ENCODE data around the gene ING2. TPM values are rescaled to one million over a fixed set of nuclear protein-coding genes. Genes with fewer than 3 reads are reported as not detected.
A peak's percentile ranks its signal among the peaks of the same experiment; 100 is the strongest.
"Not testable (repeated sequence)": the region's sequence is repeated elsewhere in the genome, so short reads cannot be mapped to it uniquely, and the experiment has no call there.

Gene ING2
- polyA plus RNA-seq, 1 experiment = 4.4 TPM

DNA sequence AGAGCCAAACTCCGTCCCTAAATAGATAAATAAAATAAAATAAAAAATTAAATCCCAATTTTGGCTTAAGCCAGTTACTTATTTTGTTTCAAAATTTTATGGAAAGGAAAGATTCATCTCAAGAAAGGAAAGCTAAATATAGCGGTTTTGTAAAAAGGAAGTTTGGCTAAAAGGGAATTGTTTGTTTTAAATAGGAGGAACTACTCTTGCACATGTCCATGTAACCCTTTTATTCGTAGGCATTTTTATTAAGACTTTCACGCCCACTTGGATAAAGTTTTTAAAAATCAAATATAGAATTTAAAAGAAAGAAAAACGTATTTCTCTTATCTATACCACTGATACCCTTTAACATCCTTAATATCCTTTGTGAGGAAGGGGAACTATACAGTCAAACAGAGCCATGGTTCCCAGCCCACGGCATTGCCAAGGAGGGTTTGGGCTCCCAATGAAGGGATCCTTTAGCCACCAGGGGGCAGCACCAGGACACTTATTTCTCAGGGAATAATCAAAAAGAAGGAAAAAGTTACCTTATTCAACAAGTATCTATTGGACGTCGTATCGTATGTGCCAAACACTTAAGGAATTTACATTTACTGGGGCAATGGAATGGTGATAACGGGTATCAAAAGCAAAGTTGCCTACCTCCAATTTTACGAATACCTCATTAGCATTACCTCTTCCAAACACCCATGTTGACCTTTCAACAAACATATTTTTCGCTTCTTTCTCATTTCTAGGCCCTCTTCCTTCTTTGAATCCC is 32.7 kb upstream of the ING2 start:
- H3K27me3 ChIP-seq (ENCODE audit: control insufficient read depth, insufficient read depth, low read length) = no peaks in the 10 kb centered on the region
- ChIA-PET CTCF (interaction anchor here (0.6 to 3.4 kb wide), 4 partner anchors 23 to 635 kb away, joined by 3 to 14 read pairs (median 3); no protein-coding TSS in a partner anchor), POLR2A (no interaction called here)
- no peaks in the 10 kb centered on the region for H3K36me3 ChIP-seq (ENCODE audit: control insufficient read depth, insufficient read depth, low read length)
- DNase-seq (ENCODE audit: low read depth) = no peak
- TF ChIP-seq, protein P1, sequence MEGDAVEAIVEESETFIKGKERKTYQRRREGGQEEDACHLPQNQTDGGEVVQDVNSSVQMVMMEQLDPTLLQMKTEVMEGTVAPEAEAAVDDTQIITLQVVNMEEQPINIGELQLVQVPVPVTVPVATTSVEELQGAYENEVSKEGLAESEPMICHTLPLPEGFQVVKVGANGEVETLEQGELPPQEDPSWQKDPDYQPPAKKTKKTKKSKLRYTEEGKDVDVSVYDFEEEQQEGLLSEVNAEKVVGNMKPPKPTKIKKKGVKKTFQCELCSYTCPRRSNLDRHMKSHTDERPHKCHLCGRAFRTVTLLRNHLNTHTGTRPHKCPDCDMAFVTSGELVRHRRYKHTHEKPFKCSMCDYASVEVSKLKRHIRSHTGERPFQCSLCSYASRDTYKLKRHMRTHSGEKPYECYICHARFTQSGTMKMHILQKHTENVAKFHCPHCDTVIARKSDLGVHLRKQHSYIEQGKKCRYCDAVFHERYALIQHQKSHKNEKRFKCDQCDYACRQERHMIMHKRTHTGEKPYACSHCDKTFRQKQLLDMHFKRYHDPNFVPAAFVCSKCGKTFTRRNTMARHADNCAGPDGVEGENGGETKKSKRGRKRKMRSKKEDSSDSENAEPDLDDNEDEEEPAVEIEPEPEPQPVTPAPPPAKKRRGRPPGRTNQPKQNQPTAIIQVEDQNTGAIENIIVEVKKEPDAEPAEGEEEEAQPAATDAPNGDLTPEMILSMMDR (IDR thresholded peaks at IDR 0.05; ENCODE audit: insufficient read depth, low read depth, low read length) = peak; percentile 81
- no peak overlapping the region for H3K4me3 ChIP-seq (ENCODE audit: low read depth, low read length)

DNA sequence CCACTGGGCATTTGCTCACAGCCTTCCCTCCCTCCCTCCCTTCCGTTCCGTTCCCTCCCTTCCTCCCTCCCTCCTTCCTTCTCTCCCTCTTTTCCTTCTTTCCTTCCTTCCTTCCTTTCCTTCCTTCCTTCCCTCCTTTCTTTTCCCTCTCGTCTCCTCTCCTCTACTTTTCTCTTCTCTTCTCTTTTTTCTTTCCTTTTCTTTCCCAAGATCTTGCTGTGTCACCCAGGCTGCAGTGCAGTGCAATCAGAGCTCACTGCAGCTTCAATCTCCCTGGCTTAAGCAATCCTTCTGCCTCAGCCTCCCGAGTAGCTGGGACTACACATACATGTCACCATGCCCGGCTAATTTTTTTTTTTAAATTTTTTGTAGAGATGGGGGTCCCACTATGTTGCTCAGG is 26.7 kb upstream of the ING2 start:
- CTCF ChIA-PET = interaction anchor here (0.6 to 1.8 kb wide), 5 partner anchors 9 to 163 kb away, joined by 3 to 10 read pairs (median 6); no protein-coding TSS in a partner anchor
- no peaks in the 10 kb centered on the region for H3K36me3 ChIP-seq (ENCODE audit: control insufficient read depth, insufficient read depth, low read length)
- no peaks in the 10 kb centered on the region for H3K27me3 ChIP-seq (ENCODE audit: control insufficient read depth, insufficient read depth, low read length)
- TF ChIP-seq, protein P1 (IDR thresholded peaks at IDR 0.05; ENCODE audit: insufficient read depth, low read depth, low read length) = no peak
- H3K4me3 ChIP-seq (ENCODE audit: low read depth, low read length) = no peak overlapping the region
- POLR2A ChIA-PET = interaction anchor here (0.7 kb wide), 1 partner anchor 250 kb away, joined by 5 read pairs; no protein-coding TSS in a partner anchor
- no peak for DNase-seq (ENCODE audit: low read depth)

DNA sequence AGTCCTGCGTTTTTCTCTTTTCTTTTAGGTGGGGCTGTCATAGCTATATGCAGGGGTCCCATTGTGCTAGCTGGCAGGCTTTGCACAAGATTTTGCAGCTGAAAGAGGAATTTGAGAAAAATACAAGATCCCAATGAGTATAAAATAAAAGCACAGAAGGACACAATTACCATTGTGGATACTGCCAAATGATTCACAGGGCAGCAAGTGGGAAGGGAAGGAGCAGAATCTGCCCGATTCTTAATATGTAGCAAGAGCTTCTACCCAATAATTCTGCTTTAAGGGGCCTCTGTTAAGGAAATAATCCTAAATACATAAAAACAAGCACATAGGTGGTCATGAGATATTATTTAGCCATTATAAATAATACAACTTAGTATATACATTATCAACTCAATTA is 25.9 kb upstream of the ING2 start:
- no peak overlapping the region for H3K4me3 ChIP-seq (ENCODE audit: low read depth, low read length)
- H3K36me3 ChIP-seq (ENCODE audit: control insufficient read depth, insufficient read depth, low read length) = no peaks in the 10 kb centered on the region
- TF ChIP-seq, protein P1 (IDR thresholded peaks at IDR 0.05; ENCODE audit: insufficient read depth, low read depth, low read length) = no peak
- ChIA-PET CTCF (interaction anchor here (1.4 to 1.8 kb wide), 3 partner anchors 10 to 125 kb away, joined by 6 to 10 read pairs (median 8); no protein-coding TSS in a partner anchor), POLR2A (no interaction called here)
- DNase-seq (ENCODE audit: low read depth) = no peak
- no peaks in the 10 kb centered on the region for H3K27me3 ChIP-seq (ENCODE audit: control insufficient read depth, insufficient read depth, low read length)

DNA sequence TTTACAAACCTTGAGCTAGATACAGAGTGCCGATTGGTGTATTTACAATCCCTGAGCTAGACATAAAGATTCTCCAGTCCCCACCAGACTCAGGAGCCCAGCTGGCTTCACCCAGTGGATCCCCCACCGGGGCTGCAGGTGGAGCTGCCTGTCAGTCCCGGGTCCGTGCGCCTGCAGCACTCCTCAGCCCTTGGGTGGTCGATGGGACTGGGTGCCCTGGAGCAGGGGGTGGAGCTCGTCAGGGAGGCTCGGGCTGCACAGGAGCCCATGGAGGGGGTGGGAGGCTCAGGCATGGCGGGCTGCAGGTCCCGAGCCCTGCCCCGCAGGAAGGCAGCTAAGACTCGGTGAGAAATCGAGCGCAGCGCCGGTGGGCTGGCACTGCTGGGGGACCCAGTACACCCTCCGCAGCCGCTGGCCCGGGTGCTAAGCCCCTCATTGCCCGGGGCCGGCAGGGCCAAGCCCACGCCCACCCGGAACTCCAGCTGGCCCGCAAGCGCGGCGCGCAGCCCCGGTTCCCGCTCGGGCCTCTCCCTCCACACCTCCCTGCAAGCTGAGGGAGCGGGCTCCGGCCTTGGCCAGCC is 22.3 kb upstream of the ING2 start:
- H3K4me3 ChIP-seq (ENCODE audit: low read depth, low read length); DNase-seq (ENCODE audit: low read depth); H3K36me3 ChIP-seq (ENCODE audit: control insufficient read depth, insufficient read depth, low read length); CTCF ChIA-PET; H3K27me3 ChIP-seq (ENCODE audit: control insufficient read depth, insufficient read depth, low read length); POLR2A ChIA-PET: not testable (repeated sequence)

DNA sequence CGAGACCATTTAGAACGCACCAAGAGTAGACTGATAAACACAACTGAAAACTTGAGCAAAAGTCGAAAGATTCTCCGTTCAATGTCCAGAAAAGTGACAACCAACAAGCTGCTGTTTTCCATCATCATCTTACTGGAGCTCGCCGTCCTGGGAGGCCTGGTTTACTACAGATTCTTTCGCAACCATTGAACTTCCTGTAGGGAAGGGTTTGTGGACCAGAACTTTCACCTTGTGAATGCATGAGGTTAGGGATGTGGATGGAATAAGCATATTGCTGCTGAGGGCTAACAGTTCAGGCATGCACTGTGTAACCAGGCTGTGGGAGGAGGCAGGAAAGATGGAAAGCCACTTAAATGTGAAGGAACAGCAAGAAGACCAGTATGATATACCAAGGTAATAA is 20.9 kb upstream of the ING2 start:
- ChIA-PET CTCF (no interaction called here), POLR2A (no interaction called here)
- TF ChIP-seq, protein P1 (IDR thresholded peaks at IDR 0.05; ENCODE audit: insufficient read depth, low read depth, low read length) = no peak
- Histone ChIP-seq H3K36me3 (ENCODE audit: control insufficient read depth, insufficient read depth, low read length) (no peaks in the 10 kb centered on the region), H3K4me3 (ENCODE audit: low read depth, low read length) (no peak overlapping the region), H3K27me3 (ENCODE audit: control insufficient read depth, insufficient read depth, low read length) (no peaks in the 10 kb centered on the region)
- DNase-seq (ENCODE audit: low read depth) = no peak
